ENCODE data around the gene PCSK2.

DNA sequence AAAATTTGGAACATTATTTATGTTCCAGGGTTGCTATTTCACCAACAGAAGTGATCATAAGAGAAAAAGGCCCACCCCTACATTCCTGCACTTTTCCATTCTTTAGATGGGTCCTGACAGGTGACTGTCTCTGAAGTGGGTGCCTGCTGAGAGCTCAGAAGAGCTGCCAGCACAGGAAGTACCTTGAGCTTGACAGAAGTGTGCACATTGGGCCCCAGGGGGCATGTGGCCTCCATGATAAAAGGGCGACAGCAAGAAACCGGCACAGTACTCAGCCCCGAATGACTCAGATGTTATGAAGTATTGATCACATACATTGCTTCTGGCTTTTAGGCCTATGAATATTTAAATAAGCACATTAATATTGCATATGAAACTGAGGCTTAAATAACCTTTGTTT lies 150.4 kb downstream of the PCSK2 start:
- TF ChIP-seq, protein P1, sequence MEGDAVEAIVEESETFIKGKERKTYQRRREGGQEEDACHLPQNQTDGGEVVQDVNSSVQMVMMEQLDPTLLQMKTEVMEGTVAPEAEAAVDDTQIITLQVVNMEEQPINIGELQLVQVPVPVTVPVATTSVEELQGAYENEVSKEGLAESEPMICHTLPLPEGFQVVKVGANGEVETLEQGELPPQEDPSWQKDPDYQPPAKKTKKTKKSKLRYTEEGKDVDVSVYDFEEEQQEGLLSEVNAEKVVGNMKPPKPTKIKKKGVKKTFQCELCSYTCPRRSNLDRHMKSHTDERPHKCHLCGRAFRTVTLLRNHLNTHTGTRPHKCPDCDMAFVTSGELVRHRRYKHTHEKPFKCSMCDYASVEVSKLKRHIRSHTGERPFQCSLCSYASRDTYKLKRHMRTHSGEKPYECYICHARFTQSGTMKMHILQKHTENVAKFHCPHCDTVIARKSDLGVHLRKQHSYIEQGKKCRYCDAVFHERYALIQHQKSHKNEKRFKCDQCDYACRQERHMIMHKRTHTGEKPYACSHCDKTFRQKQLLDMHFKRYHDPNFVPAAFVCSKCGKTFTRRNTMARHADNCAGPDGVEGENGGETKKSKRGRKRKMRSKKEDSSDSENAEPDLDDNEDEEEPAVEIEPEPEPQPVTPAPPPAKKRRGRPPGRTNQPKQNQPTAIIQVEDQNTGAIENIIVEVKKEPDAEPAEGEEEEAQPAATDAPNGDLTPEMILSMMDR (IDR thresholded peaks at IDR 0.05): no peak
- TF ChIP-seq POLR2A (IDR thresholded peaks at IDR 0.05) (no peak), POLR2AphosphoS5 (IDR thresholded peaks at IDR 0.05) (no peak)
